ENCODE results near the gene TTC23.

GRCh38 chr15:99135194-99135593 lies 114.2 kb downstream of the TTC23 start:
- TF ChIP-seq CREB1 (IDR thresholded peaks at IDR 0.05; ENCODE audit: low read depth) (no peak), TEAD4 (IDR thresholded peaks at IDR 0.05) (no peak)
